CD14-positive monocyte (primary cell): Measurements from ENCODE around the gene ITGB8. TPM values are rescaled to one million over a fixed set of nuclear protein-coding genes. Genes with fewer than 3 reads are reported as not detected.

Experiments used
- DNase-seq, 3 donors: peaks; one replicate each; pipeline ENCODE4 v3.0.0-alpha.2; 2011 to 2022
- H2AFZ ChIP-seq: 2 replicates; pipeline ENCODE4 v1.6.0; 2012; ENCODE audit warnings: mild to moderate bottlenecking, low read depth, low read length, inconsistent platforms; ENCODE audit not compliant: insufficient read depth, poor library complexity, severe bottlenecking
- H3K27ac ChIP-seq, 2 donors: 1 replicate in 1 of 2; 2 replicates in 1 of 2; pipeline ENCODE4 v1.5.1; 2012 to 2013; ENCODE audit warnings: low read length in 2 of 2, control low read depth in 1 of 2, inconsistent platforms in 1 of 2, low read depth in 1 of 2, mild to moderate bottlenecking in 1 of 2
- H3K27me3 ChIP-seq, 2 donors: one replicate each; pipeline versions ENCODE4 v1.6.0 to v1.6.1; 2011 to 2013; ENCODE audit warnings: low read length in 2 of 2; ENCODE audit not compliant: control insufficient read depth in 2 of 2, insufficient read depth in 2 of 2
- H3K36me3 ChIP-seq, 2 donors: replicated peaks in 1 of 2; 1 replicate in 1 of 2; 2 replicates in 1 of 2; pipeline versions ENCODE4 v1.5.1 to v1.6.1; 2012 to 2013; ENCODE audit warnings: low read length in 2 of 2, control low read depth in 1 of 2, inconsistent platforms in 1 of 2, mild to moderate bottlenecking in 1 of 2; ENCODE audit not compliant: insufficient read depth in 2 of 2, control insufficient read depth in 1 of 2
- H3K4me1 ChIP-seq, 2 donors: 1 replicate in 1 of 2; 2 replicates in 1 of 2; pipeline versions ENCODE4 v1.5.1 to v1.6.1; 2012 to 2013; ENCODE audit warnings: low read length in 2 of 2, control low read depth in 1 of 2, inconsistent platforms in 1 of 2, mild to moderate bottlenecking in 1 of 2, moderate library complexity in 1 of 2; ENCODE audit not compliant: insufficient read depth in 2 of 2, control insufficient read depth in 1 of 2
- H3K4me2 ChIP-seq: replicated peaks from 2 replicates; pipeline ENCODE3; 2012; ENCODE audit warnings: low read length, moderate library complexity, mild to moderate bottlenecking; ENCODE audit not compliant: poor library complexity, severe bottlenecking; ENCODE audit errors: extremely low read depth
- H3K4me3 ChIP-seq, 3 experiments: fragments of 200-600 bp in 1 of 3; sonication (generic) in 1 of 3; replicated peaks in 1 of 3; 1 replicate in 2 of 3; 2 replicates in 1 of 3; pipeline ENCODE4 v1.5.1; 2011 to 2013; ENCODE audit warnings: low read length in 3 of 3, mild to moderate bottlenecking in 3 of 3, control low read depth in 2 of 3, low read depth in 2 of 3, inconsistent platforms in 1 of 3, moderate library complexity in 1 of 3
- H3K79me2 ChIP-seq: 2 replicates; pipeline ENCODE4 v1.6.0; 2012; ENCODE audit warnings: mild to moderate bottlenecking, control low read depth, inconsistent platforms, low read length, moderate library complexity; ENCODE audit not compliant: insufficient read depth
- H3K9ac ChIP-seq: 2 replicates; pipeline ENCODE4 v1.6.0; 2017; ENCODE audit warnings: low read length, mild to moderate bottlenecking; ENCODE audit not compliant: insufficient read depth, poor library complexity, severe bottlenecking
- H3K9me3 ChIP-seq, 2 donors: replicated peaks in 1 of 2; 1 replicate in 1 of 2; 2 replicates in 1 of 2; pipeline versions ENCODE4 v1.5.1 to v1.6.1; 2012 to 2013; ENCODE audit warnings: low read length in 2 of 2, control low read depth in 1 of 2; ENCODE audit not compliant: control insufficient read depth in 1 of 2, insufficient read depth in 1 of 2
- H4K20me1 ChIP-seq: 2 replicates; pipeline ENCODE4 v1.6.0; 2012; ENCODE audit warnings: mild to moderate bottlenecking, low read length, control low read depth, moderate library complexity; ENCODE audit not compliant: insufficient read depth
- H3K27ac Mint-ChIP-seq, 7 donors: one replicate each; pipeline ENCODE4 v1.8.0; 2020; ENCODE audit warnings: mild to moderate bottlenecking in 7 of 7, mixed read lengths in 7 of 7, moderate library complexity in 6 of 7, inconsistent platforms in 2 of 7
- H3K27me3 Mint-ChIP-seq, 3 donors: one replicate each; pipeline ENCODE4 v1.8.0; 2021 to 2022; ENCODE audit warnings: low read depth in 3 of 3, mild to moderate bottlenecking in 3 of 3, mixed read lengths in 3 of 3, moderate library complexity in 3 of 3, inconsistent platforms in 1 of 3
- H3K36me3 Mint-ChIP-seq, 2 donors: one replicate each; pipeline ENCODE4 v1.8.0; 2020; ENCODE audit warnings: mixed read lengths in 2 of 2, inconsistent platforms in 1 of 2, mild to moderate bottlenecking in 1 of 2
- H3K4me1 Mint-ChIP-seq: one replicate; pipeline ENCODE4 v1.8.0; 2020; ENCODE audit warnings: mild to moderate bottlenecking, mixed read lengths
- H3K4me3 Mint-ChIP-seq, 2 donors: one replicate each; pipeline ENCODE4 v1.8.0; 2020; ENCODE audit warnings: mild to moderate bottlenecking in 2 of 2, mixed read lengths in 2 of 2, moderate library complexity in 1 of 2
- H3K9me3 Mint-ChIP-seq, 7 donors: one replicate each; pipeline ENCODE4 v1.8.0; 2020 to 2022; ENCODE audit warnings: mixed read lengths in 7 of 7, mild to moderate bottlenecking in 6 of 7, moderate library complexity in 6 of 7, inconsistent platforms in 2 of 7
- WGBS: methylation state at CpG from one replicate; pipeline ENCODE4 v1.1.5; 2013; ENCODE audit warnings: missing lambda C conversion rate; ENCODE audit not compliant: insufficient coverage; 5-methylcytosine and 5-hydroxymethylcytosine counted together
- intact Hi-C, 2 donors: fragments of 100-400 bp; cut with micrococcal nuclease; formaldehyde crosslinking; loops; one replicate each; pipeline versions ENCODE4 v1.15.0 to v1.15.1; 2023
- polyA plus RNA-seq, 3 donors: library from polyadenylated mRNA; depleted of rRNA in 1 of 3; unstranded in 2 of 3; stranded (reverse) in 1 of 3; fragments of 300-500 nt in 2 of 3; fragments of >200 nt in 1 of 3; fragmentation: Illumina TruSeq in 2 of 3; gene quantifications; 1 replicate in 2 of 3; 2 replicates in 1 of 3; pipeline ENCODE4 v1.2.3, GENCODE V29; 2012 to 2021
- TF ChIP-seq, protein P1 (sequence below): fragments of 200-600 bp; IDR thresholded peaks from one replicate; pipeline ENCODE4 v1.8.0; 2022; ENCODE audit warnings: antibody characterized with exemption, mild to moderate bottlenecking

The ITGB8 gene
- polyA plus RNA-seq, 3 donors, result 0.01 to 0.28 (median 0.19) TPM

DNA sequence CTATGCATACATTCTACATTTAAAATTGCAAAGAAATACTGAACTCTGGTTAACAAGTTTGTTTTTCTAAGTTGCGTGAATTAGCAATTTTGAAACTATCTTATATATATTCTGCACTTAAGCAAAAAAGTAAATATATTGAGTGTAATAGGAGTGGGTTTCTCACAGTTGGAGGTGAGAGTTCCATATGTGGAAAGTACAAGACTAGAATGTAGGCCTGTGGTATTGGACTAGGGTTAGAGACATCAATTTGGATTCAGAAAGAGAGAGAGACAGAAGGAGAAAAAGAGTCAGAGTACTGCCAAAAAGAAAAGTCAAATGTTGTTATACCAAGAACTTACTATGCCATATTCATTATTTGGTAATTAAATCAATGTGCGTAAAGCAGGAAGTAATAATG lies 47.3 kb upstream of the ITGB8 start:
- TF ChIP-seq, protein P1, sequence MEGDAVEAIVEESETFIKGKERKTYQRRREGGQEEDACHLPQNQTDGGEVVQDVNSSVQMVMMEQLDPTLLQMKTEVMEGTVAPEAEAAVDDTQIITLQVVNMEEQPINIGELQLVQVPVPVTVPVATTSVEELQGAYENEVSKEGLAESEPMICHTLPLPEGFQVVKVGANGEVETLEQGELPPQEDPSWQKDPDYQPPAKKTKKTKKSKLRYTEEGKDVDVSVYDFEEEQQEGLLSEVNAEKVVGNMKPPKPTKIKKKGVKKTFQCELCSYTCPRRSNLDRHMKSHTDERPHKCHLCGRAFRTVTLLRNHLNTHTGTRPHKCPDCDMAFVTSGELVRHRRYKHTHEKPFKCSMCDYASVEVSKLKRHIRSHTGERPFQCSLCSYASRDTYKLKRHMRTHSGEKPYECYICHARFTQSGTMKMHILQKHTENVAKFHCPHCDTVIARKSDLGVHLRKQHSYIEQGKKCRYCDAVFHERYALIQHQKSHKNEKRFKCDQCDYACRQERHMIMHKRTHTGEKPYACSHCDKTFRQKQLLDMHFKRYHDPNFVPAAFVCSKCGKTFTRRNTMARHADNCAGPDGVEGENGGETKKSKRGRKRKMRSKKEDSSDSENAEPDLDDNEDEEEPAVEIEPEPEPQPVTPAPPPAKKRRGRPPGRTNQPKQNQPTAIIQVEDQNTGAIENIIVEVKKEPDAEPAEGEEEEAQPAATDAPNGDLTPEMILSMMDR, result no peak
- Histone ChIP-seq H3K9ac (no peak overlapping the region), H3K27ac (no peak overlapping the region), H3K79me2 (no peaks in the 10 kb centered on the region), H3K9me3 (no peaks in the 10 kb centered on the region), H2AFZ (no peak overlapping the region), H3K27me3 (no peaks in the 10 kb centered on the region), H3K4me2 (no peak overlapping the region), H3K4me3 (no peak overlapping the region), H3K36me3 (no peaks in the 10 kb centered on the region), H4K20me1 (no peaks in the 10 kb centered on the region), H3K4me1 (no peaks in the 10 kb centered on the region)
- Mint-ChIP-seq H3K36me3 (no peaks in the 10 kb centered on the region), H3K27me3 (peaks cover 0 to 2% (median 2%) of the 10 kb centered on the region in 3 donors), H3K4me3 (no peak overlapping the region), H3K4me1 (no peaks in the 10 kb centered on the region), H3K27ac (no peak overlapping the region), H3K9me3 (no peaks in the 10 kb centered on the region)
- no CpG with 5 or more reads among the region's 2 CpGs for WGBS
- intact Hi-C loops, result no loop called here
- no peak for DNase-seq

DNA sequence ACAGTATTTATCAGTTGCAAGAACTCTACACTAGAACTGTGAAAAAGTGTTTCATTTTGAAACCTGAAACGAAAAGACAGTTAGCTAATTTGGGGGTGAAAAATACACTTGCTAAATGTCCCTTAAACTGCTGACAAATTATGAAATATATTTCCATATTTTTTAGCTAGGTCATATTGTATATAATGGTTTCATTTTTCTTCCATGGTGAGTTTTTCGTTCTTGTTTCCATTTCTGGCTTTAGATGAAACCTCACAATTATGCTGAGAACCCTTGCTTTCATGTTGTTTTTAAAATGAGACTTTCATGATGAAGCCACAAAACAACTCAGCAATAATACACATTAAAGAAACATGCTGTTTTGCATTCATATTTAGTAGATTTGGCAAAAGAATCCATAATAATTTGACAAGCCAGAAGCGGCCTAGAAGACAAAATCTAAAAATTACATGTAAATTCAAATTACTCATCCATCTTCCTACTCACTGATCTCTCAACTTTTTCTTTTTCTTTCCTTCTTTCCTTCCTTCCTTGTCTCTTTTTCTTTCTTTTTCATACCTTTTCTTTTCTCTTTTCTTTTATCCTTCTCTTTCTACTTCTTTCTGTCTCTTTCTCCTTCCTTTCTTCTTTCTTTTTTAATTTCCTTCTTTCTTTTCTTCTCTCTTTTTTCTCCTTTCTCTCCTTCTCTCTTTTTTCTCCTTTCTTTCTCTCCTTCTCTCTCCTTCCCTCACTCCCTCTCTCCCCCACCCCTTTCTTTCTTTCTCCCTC lies 46.5 kb upstream of the ITGB8 start:
- TF ChIP-seq, protein P1, result peak; percentile 23
- Histone ChIP-seq H2AFZ (no peak overlapping the region), H3K9ac (no peak overlapping the region), H3K4me3 (no peak overlapping the region), H3K36me3 (no peaks in the 10 kb centered on the region), H3K9me3 (no peaks in the 10 kb centered on the region), H3K4me2 (no peak overlapping the region), H3K27ac (no peak overlapping the region), H3K79me2 (no peaks in the 10 kb centered on the region), H3K4me1 (no peaks in the 10 kb centered on the region), H3K27me3 (no peaks in the 10 kb centered on the region), H4K20me1 (no peaks in the 10 kb centered on the region)
- intact Hi-C loops, result no loop called here
- WGBS, result 100% methylated on average over 1 of the region's 3 CpGs
- Mint-ChIP-seq H3K36me3 (no peaks in the 10 kb centered on the region), H3K27me3 (peaks cover 0 to 2% (median 2%) of the 10 kb centered on the region in 3 donors), H3K27ac (peak overlapping the region in 1 of 7 donors; percentile 5), H3K9me3 (no peaks in the 10 kb centered on the region), H3K4me3 (no peak overlapping the region), H3K4me1 (no peaks in the 10 kb centered on the region)
- no peak for DNase-seq
